Urinary bladder (tissue), 4 donors: ENCODE measurements around the gene ADGRL2. TPM values are rescaled to one million over a fixed set of nuclear protein-coding genes. Genes with fewer than 3 reads are reported as not detected.

Experiments used
- DNase-seq: peaks from one replicate; pipeline ENCODE4 v3.0.0-alpha.2; 2015; ENCODE audit errors: extremely low spot score
- H3K27ac ChIP-seq: one replicate; pipeline ENCODE4 v1.5.1; 2013; ENCODE audit warnings: low read depth, mild to moderate bottlenecking, moderate library complexity
- H3K36me3 ChIP-seq: one replicate; pipeline ENCODE4 v1.6.1; 2013; ENCODE audit warnings: mild to moderate bottlenecking, moderate library complexity; ENCODE audit not compliant: insufficient read depth
- H3K4me1 ChIP-seq: one replicate; pipeline ENCODE4 v1.6.1; 2013; ENCODE audit warnings: mild to moderate bottlenecking, moderate library complexity; ENCODE audit not compliant: insufficient read depth
- H3K4me3 ChIP-seq: one replicate; pipeline ENCODE4 v1.5.1; 2013; ENCODE audit warnings: low read depth, low read length
- WGBS: extraction: QIAGEN DNeasy Blood & Tissue Kit; methylation state at CpG from one replicate; pipeline ENCODE4 v1.1.7; 2013; 5-methylcytosine and 5-hydroxymethylcytosine counted together
- polyA plus RNA-seq: library from polyadenylated mRNA; stranded (reverse); fragments of 200-250 nt; gene quantifications from one replicate; pipeline ENCODE4 v1.2.3, GENCODE V29; 2013
- total RNA-seq: library from RNA; depleted of rRNA; stranded (reverse); fragments of >200 nt; gene quantifications from one replicate; pipeline ENCODE4 v1.2.3, GENCODE V29; 2014
- donor health status: healthy with polysubstance abuse.
- donor health status: healthy.

ADGRL2 gene
- total and polyA plus RNA-seq, 2 donors, result 30.5 to 185 TPM

DNA sequence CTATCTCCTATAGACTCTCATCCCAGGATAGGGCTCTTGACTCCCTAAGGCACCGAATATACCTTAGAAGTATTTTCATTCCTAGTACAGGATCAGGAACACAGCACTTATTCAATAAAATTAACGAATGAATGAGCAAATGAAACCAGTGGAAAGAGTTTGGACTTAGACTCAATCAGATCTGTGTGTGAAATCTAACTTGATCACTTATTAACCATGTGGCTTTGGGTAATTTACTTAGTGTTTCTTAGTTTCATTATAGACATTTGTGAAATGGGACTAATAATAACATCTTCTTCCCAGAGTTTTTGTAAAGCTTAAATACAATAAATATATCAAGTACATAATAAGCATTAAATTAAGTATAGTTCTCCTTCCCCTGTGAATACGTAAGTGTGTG lies 230.1 kb downstream of the ADGRL2 start:
- Histone ChIP-seq H3K4me3 (no peak overlapping the region), H3K27ac (no peak overlapping the region), H3K4me1 (no peaks in the 10 kb centered on the region), H3K36me3 (no peaks in the 10 kb centered on the region)
- 96% methylated on average over 3 of the region's 3 CpGs for WGBS
- DNase-seq, result no peak

DNA sequence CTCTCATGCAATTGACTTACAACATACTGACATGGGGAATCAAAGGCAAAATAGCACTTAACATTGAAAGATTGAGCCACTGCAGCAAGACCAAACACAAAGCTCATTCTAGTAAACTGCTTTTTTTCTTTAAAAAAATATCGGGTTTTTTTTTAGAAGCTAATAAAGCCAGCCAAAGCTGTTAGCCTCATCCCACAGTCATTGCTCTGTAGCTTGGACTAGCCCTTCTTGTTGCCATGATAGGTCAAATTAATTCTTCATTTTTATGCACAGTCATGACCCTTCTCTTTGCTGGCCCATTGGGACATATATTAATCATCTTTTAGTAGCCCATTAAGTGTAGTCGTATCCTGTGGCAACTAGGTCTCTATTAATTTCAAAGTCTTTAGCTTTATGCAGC lies 231.3 kb downstream of the ADGRL2 start:
- Histone ChIP-seq H3K4me1 (no peaks in the 10 kb centered on the region), H3K4me3 (no peak overlapping the region), H3K36me3 (no peaks in the 10 kb centered on the region), H3K27ac (no peak overlapping the region)
- 87% methylated on average over 2 of the region's 2 CpGs for WGBS
- DNase-seq, result no peak

DNA sequence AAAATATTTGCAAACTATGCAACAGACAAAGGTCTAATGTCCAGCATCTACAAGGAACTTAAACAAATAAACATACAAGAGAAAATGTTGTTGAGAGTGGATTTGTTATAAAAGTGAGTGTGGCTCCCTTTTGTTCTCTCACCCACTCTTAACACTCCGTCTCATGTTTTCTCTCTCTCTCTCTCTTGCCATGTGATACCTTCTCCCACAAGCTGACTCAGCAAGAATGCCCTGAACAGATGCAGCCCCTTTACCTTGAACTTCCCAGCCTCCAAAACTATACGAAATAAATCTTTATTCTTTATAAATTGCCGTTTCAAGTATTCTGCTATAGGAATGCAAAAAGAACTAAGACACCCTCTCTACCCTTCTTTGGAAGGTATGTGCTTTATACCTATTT lies 234.1 kb downstream of the ADGRL2 start:
- WGBS, result 98% methylated on average over 3 of the region's 3 CpGs
- Histone ChIP-seq H3K36me3 (no peaks in the 10 kb centered on the region), H3K4me3 (no peak overlapping the region), H3K27ac (no peak overlapping the region), H3K4me1 (no peaks in the 10 kb centered on the region)
- DNase-seq, result no peak
